Activated naive CD8-positive, alpha-beta T cell treated with anti-CD3 and anti-CD28 coated beads, Interleukin-2, amount 10 ng/mL, durations not matched to agents 7 days and 5 days (primary cell): ENCODE measurements around the gene PTBP3. TPM values are rescaled to one million over a fixed set of nuclear protein-coding genes. Genes with fewer than 3 reads are reported as not detected.
A peak's percentile ranks its signal among the peaks of the same experiment; 100 is the strongest.

Source experiments
- ATAC-seq: fragments of 150-1000 bp; cut with Tn5 transposase; one replicate; pipeline ENCODE4 v1.10.0; 2021; ENCODE audit warnings: low read depth, moderate library complexity
- POLR2A ChIA-PET: fragments of 350-600 bp; sonication (Branson Sonifier 250); formaldehyde crosslinking; loops from one replicate; lab custom pipeline; 2021; ENCODE audit warnings: antibody characterized with exemption; lab: Charles Lee
- DNase-seq: peaks from one replicate; pipeline ENCODE4 v3.0.0; 2021
- H3K27ac Mint-ChIP-seq: one replicate; pipeline ENCODE4 v1.8.0; 2022; ENCODE audit warnings: mild to moderate bottlenecking, mixed read lengths
- H3K27me3 Mint-ChIP-seq: one replicate; pipeline ENCODE4 v1.8.0; 2022; ENCODE audit warnings: mild to moderate bottlenecking, moderate library complexity, mixed read lengths
- H3K36me3 Mint-ChIP-seq: one replicate; pipeline ENCODE4 v1.8.0; 2021; ENCODE audit warnings: mild to moderate bottlenecking, mixed read lengths
- H3K4me1 Mint-ChIP-seq: one replicate; pipeline ENCODE4 v1.8.0; 2021; ENCODE audit warnings: mixed read lengths
- H3K4me3 Mint-ChIP-seq: one replicate; pipeline ENCODE4 v1.8.0; 2022; ENCODE audit warnings: mild to moderate bottlenecking, moderate library complexity, mixed read lengths
- H3K9me3 Mint-ChIP-seq: one replicate; pipeline ENCODE4 v1.8.0; 2021; ENCODE audit warnings: mixed read lengths
- total RNA-seq, 2 experiments: library from RNA; stranded (reverse); gene quantifications; one replicate each; pipeline ENCODE4 v1.2.3, GENCODE V29; 2021

Gene PTBP3
- total RNA-seq: 100 to 1,000 TPM; 144 to 155 TPM

- H3K4me1 Mint-ChIP-seq: peaks cover 31% of the 10 kb centered on the region
- H3K36me3 Mint-ChIP-seq: peaks cover 8% of the 10 kb centered on the region
Observed at GRCh38 chr9:112332977-112333638, at the start of gene PTBP3. PTBP3 (minus strand) TSS chr9:112333619; CDS start chr9:112297865, 35,754 bp downstream.

GRCh38 chr9:112382501-112383364, 49.3 kb upstream of the PTBP3 start:
- peaks cover 3% of the 10 kb centered on the region for H3K36me3 Mint-ChIP-seq
- no peaks in the 10 kb centered on the region for H3K27me3 Mint-ChIP-seq
- no peaks in the 10 kb centered on the region for H3K9me3 Mint-ChIP-seq
- peaks cover 45% of the 10 kb centered on the region for H3K4me1 Mint-ChIP-seq
- H3K27ac Mint-ChIP-seq: no peak overlapping the region
- H3K4me3 Mint-ChIP-seq: no peak overlapping the region
- POLR2A ChIA-PET: interaction anchor here (0.6 kb wide), 1 partner anchor 285 kb away, joined by 5 read pairs; no protein-coding TSS in a partner anchor
- DNase-seq: no peak
- ATAC-seq: no peak

More at GRCh38 chr9:112332977-112333638, at the start of gene PTBP3:
- ATAC-seq: peak; percentile 69
- POLR2A ChIA-PET: interaction anchor here (0.7 to 2.8 kb wide), 23 partner anchors 11 to 437 kb away, joined by 3 to 25 read pairs (median 4); partner anchors contain the start of genes HSDL2, KIAA1958, SNX30 and SUSD1
- peak; percentile 89 for DNase-seq
- peak within 1 kb of the TSS; percentile 95 for H3K4me3 Mint-ChIP-seq
- peak within 1 kb of the TSS; percentile 95 for H3K27ac Mint-ChIP-seq
- H3K27me3 Mint-ChIP-seq: peaks cover 1% of the 10 kb centered on the region
- H3K9me3 Mint-ChIP-seq: no peaks in the 10 kb centered on the region

- H3K27ac Mint-ChIP-seq: no peak overlapping the region
- H3K4me3 Mint-ChIP-seq: no peak overlapping the region
- POLR2A ChIA-PET: interaction anchor here (0.6 kb wide), 1 partner anchor 285 kb away, joined by 5 read pairs; no protein-coding TSS in a partner anchor
- DNase-seq: no peak
- no peaks in the 10 kb centered on the region for H3K9me3 Mint-ChIP-seq
- peaks cover 45% of the 10 kb centered on the region for H3K4me1 Mint-ChIP-seq
- no peak for ATAC-seq
- peaks cover 1% of the 10 kb centered on the region for H3K36me3 Mint-ChIP-seq
- H3K27me3 Mint-ChIP-seq: no peaks in the 10 kb centered on the region
Observed at GRCh38 chr9:112382066-112382465, 48.6 kb upstream of the PTBP3 start.

GRCh38 chr9:112380825-112381221, 47.4 kb upstream of the PTBP3 start:
- Mint-ChIP-seq H3K4me3 (peak overlapping the region; percentile 99), H3K4me1 (peaks cover 42% of the 10 kb centered on the region), H3K27ac (peak overlapping the region; percentile 98), H3K27me3 (no peaks in the 10 kb centered on the region), H3K9me3 (no peaks in the 10 kb centered on the region), H3K36me3 (peaks cover 8% of the 10 kb centered on the region)
- DNase-seq (no peak), ATAC-seq (no peak)
- POLR2A ChIA-PET: interaction anchor here (1.0 to 2.7 kb wide), 4 partner anchors 105 to 370 kb away, joined by 3 to 26 read pairs (median 14); partner anchors contain the start of genes INIP, KIAA1958 and SNX30

GRCh38 chr9:112380102-112380824, 46.8 kb upstream of the PTBP3 start, which contains the start of gene HSDL2:
HSDL2 (plus strand) TSS chr9:112380108; CDS start chr9:112380164, 56 bp downstream.
- Mint-ChIP-seq H3K9me3 (peaks cover under 1% of the 10 kb centered on the region), H3K4me3 (peak within 1 kb of the TSS; percentile 99), H3K27me3 (no peaks in the 10 kb centered on the region), H3K27ac (peak within 1 kb of the TSS; percentile 98), H3K4me1 (peaks cover 42% of the 10 kb centered on the region), H3K36me3 (peaks cover 11% of the 10 kb centered on the region)
- no peak for DNase-seq
- no peak for ATAC-seq
- POLR2A ChIA-PET: interaction anchor here (0.6 to 2.7 kb wide), 16 partner anchors 8 to 484 kb away, joined by 3 to 26 read pairs (median 5); partner anchors contain the start of genes INIP, KIAA1958, PTBP3 and SNX30

GRCh38 chr9:112379177-112380101, 46.0 kb upstream of the PTBP3 start:
- H3K4me1 Mint-ChIP-seq: peaks cover 44% of the 10 kb centered on the region
- ATAC-seq: peak; percentile 97
- POLR2A ChIA-PET: interaction anchor here (0.6 to 2.7 kb wide), 23 partner anchors 9 to 896 kb away, joined by 3 to 26 read pairs (median 4); partner anchors contain the start of genes DNAJC25, ECPAS, INIP and KIAA1958
- DNase-seq: peak; percentile 98
- peaks cover 14% of the 10 kb centered on the region for H3K36me3 Mint-ChIP-seq
- H3K9me3 Mint-ChIP-seq: peaks cover 3% of the 10 kb centered on the region
- peak overlapping the region; percentile 99 for H3K4me3 Mint-ChIP-seq
- no peaks in the 10 kb centered on the region for H3K27me3 Mint-ChIP-seq
- peak overlapping the region; percentile 98 for H3K27ac Mint-ChIP-seq

GRCh38 chr9:112378328-112379176, 45.1 kb upstream of the PTBP3 start:
- POLR2A ChIA-PET: interaction anchor here (0.7 to 2.7 kb wide), 14 partner anchors 10 to 895 kb away, joined by 3 to 26 read pairs (median 5); partner anchors contain the start of genes DNAJC25, ECPAS, INIP and KIAA1958
- H3K27ac Mint-ChIP-seq: peak overlapping the region; percentile 98
- DNase-seq (peak; percentile 43), ATAC-seq (no peak)
- peak overlapping the region; percentile 99 for H3K4me3 Mint-ChIP-seq
- no peaks in the 10 kb centered on the region for H3K27me3 Mint-ChIP-seq
- H3K36me3 Mint-ChIP-seq: peaks cover 16% of the 10 kb centered on the region
- H3K4me1 Mint-ChIP-seq: peaks cover 45% of the 10 kb centered on the region
- H3K9me3 Mint-ChIP-seq: peaks cover 3% of the 10 kb centered on the region

- Mint-ChIP-seq H3K36me3 (peaks cover 18% of the 10 kb centered on the region), H3K27me3 (no peaks in the 10 kb centered on the region), H3K4me3 (peak overlapping the region; percentile 99), H3K27ac (peak overlapping the region; percentile 44), H3K9me3 (peaks cover 5% of the 10 kb centered on the region), H3K4me1 (peaks cover 40% of the 10 kb centered on the region)
- no peak for DNase-seq
- POLR2A ChIA-PET: interaction anchor here (1.1 to 1.7 kb wide), 2 partner anchors 44 to 59 kb away, joined by 4 read pairs; partner anchors contain the start of gene PTBP3
- ATAC-seq: no peak
Observed at GRCh38 chr9:112377684-112378327, 44.4 kb upstream of the PTBP3 start.

GRCh38 chr9:112377087-112377486, 43.7 kb upstream of the PTBP3 start:
- Mint-ChIP-seq H3K27ac (no peak overlapping the region), H3K9me3 (peaks cover 7% of the 10 kb centered on the region), H3K4me1 (peaks cover 37% of the 10 kb centered on the region), H3K27me3 (no peaks in the 10 kb centered on the region), H3K4me3 (peak overlapping the region; percentile 99), H3K36me3 (peaks cover 21% of the 10 kb centered on the region)
- no peak for DNase-seq
- POLR2A ChIA-PET: interaction anchor here (1.1 kb wide), 1 partner anchor 43 kb away, joined by 4 read pairs; the partner anchor contains the start of gene PTBP3
- ATAC-seq: no peak

- peaks cover 26% of the 10 kb centered on the region for H3K4me1 Mint-ChIP-seq
- peaks cover 9% of the 10 kb centered on the region for H3K9me3 Mint-ChIP-seq
- no peak overlapping the region for H3K27ac Mint-ChIP-seq
- POLR2A ChIA-PET: no interaction called here
- H3K36me3 Mint-ChIP-seq: peaks cover 26% of the 10 kb centered on the region
- H3K27me3 Mint-ChIP-seq: no peaks in the 10 kb centered on the region
- no peak overlapping the region for H3K4me3 Mint-ChIP-seq
- ATAC-seq (no peak), DNase-seq (no peak)
Observed at GRCh38 chr9:112375361-112375760, 41.9 kb upstream of the PTBP3 start.
